ENCODE data around the gene TTLL11. TPM values are rescaled to one million over a fixed set of nuclear protein-coding genes. Genes with fewer than 3 reads are reported as not detected.

TTLL11 gene
- total RNA-seq, 1 donor, result 6.2 TPM

DNA sequence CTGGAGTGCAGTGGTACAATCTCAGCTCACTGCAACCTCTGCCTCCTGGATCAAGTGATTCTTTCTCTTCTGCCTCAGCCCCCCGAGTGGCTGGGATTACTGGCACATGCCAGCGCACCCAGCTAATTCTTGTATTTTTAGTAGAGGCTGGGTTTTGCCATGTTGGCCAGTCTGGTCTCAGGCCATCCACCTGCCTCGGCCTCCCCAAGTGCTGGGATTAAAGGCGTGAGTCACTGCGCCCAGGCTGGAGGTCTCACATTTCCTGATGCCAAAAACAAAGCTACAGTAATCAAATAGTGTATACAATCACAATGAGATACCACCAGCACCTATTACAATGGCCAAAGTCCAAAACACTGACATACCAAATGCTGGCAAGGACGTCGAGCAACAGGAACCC lies 51.1 kb downstream of the TTLL11 start:
- no peak for DNase-seq (ENCODE audit: insufficient read length, low spot score, missing footprints)
- TF ChIP-seq, protein P1, sequence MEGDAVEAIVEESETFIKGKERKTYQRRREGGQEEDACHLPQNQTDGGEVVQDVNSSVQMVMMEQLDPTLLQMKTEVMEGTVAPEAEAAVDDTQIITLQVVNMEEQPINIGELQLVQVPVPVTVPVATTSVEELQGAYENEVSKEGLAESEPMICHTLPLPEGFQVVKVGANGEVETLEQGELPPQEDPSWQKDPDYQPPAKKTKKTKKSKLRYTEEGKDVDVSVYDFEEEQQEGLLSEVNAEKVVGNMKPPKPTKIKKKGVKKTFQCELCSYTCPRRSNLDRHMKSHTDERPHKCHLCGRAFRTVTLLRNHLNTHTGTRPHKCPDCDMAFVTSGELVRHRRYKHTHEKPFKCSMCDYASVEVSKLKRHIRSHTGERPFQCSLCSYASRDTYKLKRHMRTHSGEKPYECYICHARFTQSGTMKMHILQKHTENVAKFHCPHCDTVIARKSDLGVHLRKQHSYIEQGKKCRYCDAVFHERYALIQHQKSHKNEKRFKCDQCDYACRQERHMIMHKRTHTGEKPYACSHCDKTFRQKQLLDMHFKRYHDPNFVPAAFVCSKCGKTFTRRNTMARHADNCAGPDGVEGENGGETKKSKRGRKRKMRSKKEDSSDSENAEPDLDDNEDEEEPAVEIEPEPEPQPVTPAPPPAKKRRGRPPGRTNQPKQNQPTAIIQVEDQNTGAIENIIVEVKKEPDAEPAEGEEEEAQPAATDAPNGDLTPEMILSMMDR (IDR thresholded peaks at IDR 0.05; ENCODE audit: extremely low read depth, low read depth, low read length), result no peak
- H3K36me3 ChIP-seq (ENCODE audit: insufficient read depth, low read length), result no peaks in the 10 kb centered on the region
- no peak overlapping the region for H3K27ac ChIP-seq (ENCODE audit: low read depth, low read length)
- H4K20me1 ChIP-seq (ENCODE audit: insufficient read depth, low read length), result peaks cover 4% of the 10 kb centered on the region
- H3K79me2 ChIP-seq (ENCODE audit: insufficient read depth, low read length), result no peaks in the 10 kb centered on the region
- no peaks in the 10 kb centered on the region for H3K27me3 ChIP-seq (ENCODE audit: insufficient read depth, low read length)
- H3K9me3 ChIP-seq (ENCODE audit: low read depth, low read length), result no peaks in the 10 kb centered on the region
- H3K4me2 ChIP-seq (ENCODE audit: insufficient read depth, low read length), result no peak overlapping the region
- H3K4me3 ChIP-seq (ENCODE audit: insufficient read depth, low read length), result no peak overlapping the region
- no peak overlapping the region for H2AFZ ChIP-seq (ENCODE audit: low read length)
- peaks cover 7% of the 10 kb centered on the region for H3K4me1 ChIP-seq (ENCODE audit: insufficient read depth, low read length)

DNA sequence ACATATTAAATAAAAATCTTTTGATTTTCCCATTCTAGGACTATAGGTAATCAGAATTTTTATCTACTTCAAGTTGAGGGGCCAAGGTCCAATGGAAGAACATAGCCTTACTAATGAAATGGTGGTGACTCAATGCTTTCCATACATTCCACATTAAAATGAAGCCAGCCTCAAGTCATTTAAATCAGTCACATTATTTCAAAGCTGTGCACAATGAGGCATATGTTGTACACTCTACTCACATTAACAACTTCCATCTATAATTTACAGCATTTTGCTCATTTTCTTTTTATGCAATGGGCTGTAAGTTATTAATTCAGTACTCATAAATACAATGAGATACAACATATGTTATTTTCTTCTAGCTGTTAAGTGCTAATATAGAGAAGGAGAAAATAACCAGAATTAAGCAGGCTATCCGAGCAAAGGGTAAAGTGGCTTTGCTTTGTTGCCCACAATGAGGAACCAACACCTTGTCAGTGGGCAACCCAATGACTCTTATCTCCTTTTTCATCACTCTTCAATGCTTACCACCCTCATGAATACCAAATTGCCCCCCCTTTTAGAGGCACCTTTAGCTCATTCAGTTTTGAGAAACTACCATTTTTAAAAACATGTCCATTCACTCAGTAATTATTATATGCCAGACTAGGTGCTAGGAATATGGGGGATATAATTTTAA lies 52.4 kb downstream of the TTLL11 start:
- TF ChIP-seq, protein P1 (IDR thresholded peaks at IDR 0.05; ENCODE audit: extremely low read depth, low read depth, low read length), result no peak
- no peak for DNase-seq (ENCODE audit: insufficient read length, low spot score, missing footprints)
- no peaks in the 10 kb centered on the region for H3K9me3 ChIP-seq (ENCODE audit: low read depth, low read length)
- H3K27ac ChIP-seq (ENCODE audit: low read depth, low read length), result no peak overlapping the region
- no peaks in the 10 kb centered on the region for H3K36me3 ChIP-seq (ENCODE audit: insufficient read depth, low read length)
- H3K79me2 ChIP-seq (ENCODE audit: insufficient read depth, low read length), result no peaks in the 10 kb centered on the region
- peaks cover 4% of the 10 kb centered on the region for H4K20me1 ChIP-seq (ENCODE audit: insufficient read depth, low read length)
- no peak overlapping the region for H2AFZ ChIP-seq (ENCODE audit: low read length)
- peaks cover 12% of the 10 kb centered on the region for H3K4me1 ChIP-seq (ENCODE audit: insufficient read depth, low read length)
- no peak overlapping the region for H3K4me3 ChIP-seq (ENCODE audit: insufficient read depth, low read length)
- no peak overlapping the region for H3K4me2 ChIP-seq (ENCODE audit: insufficient read depth, low read length)
- no peaks in the 10 kb centered on the region for H3K27me3 ChIP-seq (ENCODE audit: insufficient read depth, low read length)

DNA sequence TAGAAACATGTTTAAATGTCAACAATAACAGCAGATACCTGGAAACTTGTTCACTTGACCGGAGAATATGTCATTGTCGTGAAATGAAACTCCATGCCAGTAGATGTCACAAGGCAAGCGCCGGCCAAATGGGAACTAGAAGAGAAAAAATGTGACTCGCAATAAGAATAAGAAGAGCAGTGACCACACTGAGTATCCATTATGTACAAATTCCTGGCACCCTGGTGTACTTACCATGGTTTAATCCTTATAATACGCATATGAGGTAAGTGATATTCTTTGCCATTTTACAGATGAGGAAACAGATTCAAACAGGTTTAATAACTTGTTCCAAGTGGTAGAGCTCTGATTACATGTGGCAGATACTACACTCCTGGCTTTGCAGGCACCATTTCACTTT lies 53.9 kb downstream of the TTLL11 start:
- Histone ChIP-seq H2AFZ (ENCODE audit: low read length) (no peak overlapping the region), H3K4me3 (ENCODE audit: insufficient read depth, low read length) (no peak overlapping the region), H3K9me3 (ENCODE audit: low read depth, low read length) (no peaks in the 10 kb centered on the region), H3K4me2 (ENCODE audit: insufficient read depth, low read length) (no peak overlapping the region), H4K20me1 (ENCODE audit: insufficient read depth, low read length) (peaks cover 8% of the 10 kb centered on the region), H3K27ac (ENCODE audit: low read depth, low read length) (no peak overlapping the region), H3K4me1 (ENCODE audit: insufficient read depth, low read length) (peaks cover 12% of the 10 kb centered on the region), H3K79me2 (ENCODE audit: insufficient read depth, low read length) (no peaks in the 10 kb centered on the region), H3K27me3 (ENCODE audit: insufficient read depth, low read length) (no peaks in the 10 kb centered on the region), H3K36me3 (ENCODE audit: insufficient read depth, low read length) (no peaks in the 10 kb centered on the region)
- DNase-seq (ENCODE audit: insufficient read length, low spot score, missing footprints), result no peak
- TF ChIP-seq, protein P1 (IDR thresholded peaks at IDR 0.05; ENCODE audit: extremely low read depth, low read depth, low read length), result no peak

DNA sequence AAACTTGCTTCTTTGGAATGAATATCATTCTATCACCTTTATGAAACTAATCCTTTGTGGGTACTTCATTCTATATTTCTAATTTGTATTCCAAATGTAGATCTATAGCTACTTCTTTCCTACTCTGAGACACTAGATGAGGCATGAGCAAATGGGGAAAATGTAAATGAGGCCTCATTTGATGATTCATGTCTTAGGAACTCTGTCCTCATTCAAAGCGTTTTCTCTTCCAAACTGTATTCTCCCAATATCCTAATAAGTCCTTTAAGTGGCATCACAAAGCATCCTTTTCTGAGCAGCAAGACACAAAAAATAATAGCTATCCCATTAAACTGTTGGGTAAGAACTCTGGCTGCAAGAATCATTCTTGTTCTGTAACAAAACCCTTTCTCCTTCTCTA lies 56.1 kb downstream of the TTLL11 start:
- TF ChIP-seq, protein P1 (IDR thresholded peaks at IDR 0.05; ENCODE audit: extremely low read depth, low read depth, low read length), result no peak
- peak; percentile 84 for DNase-seq (ENCODE audit: insufficient read length, low spot score, missing footprints)
- no peaks in the 10 kb centered on the region for H3K9me3 ChIP-seq (ENCODE audit: low read depth, low read length)
- no peak overlapping the region for H3K27ac ChIP-seq (ENCODE audit: low read depth, low read length)
- no peaks in the 10 kb centered on the region for H3K79me2 ChIP-seq (ENCODE audit: insufficient read depth, low read length)
- H3K4me2 ChIP-seq (ENCODE audit: insufficient read depth, low read length), result no peak overlapping the region
- no peaks in the 10 kb centered on the region for H3K27me3 ChIP-seq (ENCODE audit: insufficient read depth, low read length)
- no peak overlapping the region for H3K4me3 ChIP-seq (ENCODE audit: insufficient read depth, low read length)
- peaks cover 18% of the 10 kb centered on the region for H3K4me1 ChIP-seq (ENCODE audit: insufficient read depth, low read length)
- H2AFZ ChIP-seq (ENCODE audit: low read length), result no peak overlapping the region
- H3K36me3 ChIP-seq (ENCODE audit: insufficient read depth, low read length), result no peaks in the 10 kb centered on the region
- H4K20me1 ChIP-seq (ENCODE audit: insufficient read depth, low read length), result peaks cover 8% of the 10 kb centered on the region
